RWPE2 (cell line): Measurements from ENCODE around the gene CNOT1.
A peak's percentile ranks its signal among the peaks of the same experiment; 100 is the strongest.

Experiments used
- ATAC-seq: fragments of 200-7000 bp; cut with Tn5 transposase; 3 replicates; pipeline ENCODE4 v1.9.1; 2021; ENCODE audit warnings: low read depth
- DNase-seq: peaks from one replicate; pipeline ENCODE4 v3.0.0-alpha.2; 2020; ENCODE audit warnings: low spot score
- H3K27ac ChIP-seq: fragments of 450-650 bp; 2 replicates; pipeline ENCODE4 v1.5.1; 2017; ENCODE audit warnings: mild to moderate bottlenecking; ENCODE audit not compliant: poor library complexity, severe bottlenecking
- H3K27me3 ChIP-seq: fragments of 250-450 bp; sonication (Bioruptor Pico); 2 replicates; pipeline ENCODE4 v1.5.1; 2021; ENCODE audit warnings: mild to moderate bottlenecking, moderate library complexity; ENCODE audit not compliant: insufficient read depth, poor library complexity, severe bottlenecking
- H3K36me3 ChIP-seq: fragments of 250-450 bp; sonication (Bioruptor Pico); 2 replicates; pipeline ENCODE4 v1.5.1; 2020; ENCODE audit warnings: low read depth, mild to moderate bottlenecking, moderate library complexity
- H3K4me1 ChIP-seq: fragments of 250-450 bp; sonication (Bioruptor Pico); 2 replicates; pipeline ENCODE4 v1.5.1; 2021; ENCODE audit warnings: mild to moderate bottlenecking, moderate library complexity; ENCODE audit not compliant: insufficient read depth, poor library complexity, severe bottlenecking
- H3K4me3 ChIP-seq: fragments of 250-450 bp; sonication (Bioruptor Pico); 2 replicates; pipeline ENCODE4 v1.5.1; 2021; ENCODE audit warnings: mild to moderate bottlenecking, moderate library complexity; ENCODE audit not compliant: severe bottlenecking
- H3K9me3 ChIP-seq: fragments of 250-450 bp; sonication (Bioruptor Pico); 2 replicates; pipeline ENCODE4 v1.5.1; 2021; ENCODE audit warnings: mild to moderate bottlenecking, moderate library complexity; ENCODE audit not compliant: severe bottlenecking
- TF ChIP-seq, protein P1 (sequence below): fragments of 450-650 bp; IDR thresholded peaks from one replicate; pipeline ENCODE4 v1.5.1; 2017; ENCODE audit warnings: mild to moderate bottlenecking, moderate library complexity; ENCODE audit not compliant: poor library complexity, severe bottlenecking

The CNOT1 gene

DNA sequence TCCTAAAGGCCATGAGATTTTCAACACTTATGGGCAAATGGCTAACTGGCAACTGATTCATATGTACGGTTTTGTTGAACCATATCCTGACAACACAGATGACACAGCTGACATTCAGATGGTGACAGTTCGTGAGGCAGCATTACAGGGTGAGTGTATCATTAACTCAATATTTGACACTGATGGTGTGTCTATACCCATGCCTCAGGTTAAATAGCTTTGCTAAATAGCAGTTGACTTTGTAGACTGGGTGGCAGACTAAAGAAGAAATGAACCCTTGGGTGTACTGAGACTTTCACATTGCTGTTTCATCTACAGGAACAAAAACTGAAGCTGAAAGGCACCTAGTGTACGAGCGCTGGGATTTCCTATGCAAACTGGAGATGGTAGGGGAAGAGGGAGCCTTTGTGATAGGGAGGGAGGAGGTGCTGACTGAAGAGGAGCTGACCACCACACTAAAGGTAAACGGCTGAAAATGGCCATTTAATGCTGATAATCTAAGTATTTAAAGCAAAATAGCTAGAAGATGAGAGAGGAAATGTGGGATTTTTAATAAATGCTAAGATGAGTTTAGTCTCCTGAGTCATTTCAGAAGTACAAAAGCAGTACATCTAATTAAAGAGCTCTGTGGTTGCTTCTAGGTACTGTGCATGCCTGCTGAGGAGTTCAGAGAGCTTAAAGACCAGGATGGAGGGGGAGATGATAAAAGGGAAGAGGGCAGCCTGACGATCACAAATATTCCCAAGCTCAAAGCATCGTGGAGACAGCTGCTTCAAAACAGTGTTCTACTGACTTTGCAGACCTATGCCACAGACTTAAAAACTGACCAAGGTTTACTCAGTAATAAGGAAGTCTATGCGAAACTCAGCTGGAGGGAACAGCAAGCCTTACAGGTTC, 111.3 kb downstream of the CNOT1 start:
- TF ChIP-seq, protein P1, sequence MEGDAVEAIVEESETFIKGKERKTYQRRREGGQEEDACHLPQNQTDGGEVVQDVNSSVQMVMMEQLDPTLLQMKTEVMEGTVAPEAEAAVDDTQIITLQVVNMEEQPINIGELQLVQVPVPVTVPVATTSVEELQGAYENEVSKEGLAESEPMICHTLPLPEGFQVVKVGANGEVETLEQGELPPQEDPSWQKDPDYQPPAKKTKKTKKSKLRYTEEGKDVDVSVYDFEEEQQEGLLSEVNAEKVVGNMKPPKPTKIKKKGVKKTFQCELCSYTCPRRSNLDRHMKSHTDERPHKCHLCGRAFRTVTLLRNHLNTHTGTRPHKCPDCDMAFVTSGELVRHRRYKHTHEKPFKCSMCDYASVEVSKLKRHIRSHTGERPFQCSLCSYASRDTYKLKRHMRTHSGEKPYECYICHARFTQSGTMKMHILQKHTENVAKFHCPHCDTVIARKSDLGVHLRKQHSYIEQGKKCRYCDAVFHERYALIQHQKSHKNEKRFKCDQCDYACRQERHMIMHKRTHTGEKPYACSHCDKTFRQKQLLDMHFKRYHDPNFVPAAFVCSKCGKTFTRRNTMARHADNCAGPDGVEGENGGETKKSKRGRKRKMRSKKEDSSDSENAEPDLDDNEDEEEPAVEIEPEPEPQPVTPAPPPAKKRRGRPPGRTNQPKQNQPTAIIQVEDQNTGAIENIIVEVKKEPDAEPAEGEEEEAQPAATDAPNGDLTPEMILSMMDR = no peak
- no peak for DNase-seq
- Histone ChIP-seq H3K4me3 (no peak overlapping the region), H3K36me3 (peaks cover 71% of the 10 kb centered on the region), H3K27ac (no peak overlapping the region), H3K4me1 (peaks cover 9% of the 10 kb centered on the region), H3K27me3 (no peaks in the 10 kb centered on the region), H3K9me3 (no peaks in the 10 kb centered on the region)
- no peak for ATAC-seq

DNA sequence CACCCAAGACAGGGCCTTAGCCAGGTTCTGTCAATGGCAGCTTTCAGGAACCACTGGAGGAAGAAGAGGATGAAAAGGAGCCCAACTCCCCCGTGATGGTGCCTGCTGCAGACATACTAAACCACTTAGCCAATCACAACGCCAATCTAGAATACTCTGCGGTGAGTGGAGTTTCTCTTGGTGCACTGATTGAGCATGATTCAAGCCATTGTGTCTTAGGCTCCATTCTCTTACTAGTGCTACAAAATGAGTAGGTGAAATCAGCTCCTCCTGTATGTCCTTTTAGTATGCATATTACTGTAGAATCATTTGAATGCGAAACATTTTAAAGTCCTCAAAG, 112.9 kb downstream of the CNOT1 start:
- H3K4me1 ChIP-seq = peaks cover 9% of the 10 kb centered on the region
- DNase-seq = no peak
- no peak overlapping the region for H3K27ac ChIP-seq
- no peak for ATAC-seq
- H3K36me3 ChIP-seq = peaks cover 55% of the 10 kb centered on the region
- no peaks in the 10 kb centered on the region for H3K9me3 ChIP-seq
- TF ChIP-seq, protein P1 = no peak
- H3K27me3 ChIP-seq = no peaks in the 10 kb centered on the region
- H3K4me3 ChIP-seq = no peak overlapping the region

DNA sequence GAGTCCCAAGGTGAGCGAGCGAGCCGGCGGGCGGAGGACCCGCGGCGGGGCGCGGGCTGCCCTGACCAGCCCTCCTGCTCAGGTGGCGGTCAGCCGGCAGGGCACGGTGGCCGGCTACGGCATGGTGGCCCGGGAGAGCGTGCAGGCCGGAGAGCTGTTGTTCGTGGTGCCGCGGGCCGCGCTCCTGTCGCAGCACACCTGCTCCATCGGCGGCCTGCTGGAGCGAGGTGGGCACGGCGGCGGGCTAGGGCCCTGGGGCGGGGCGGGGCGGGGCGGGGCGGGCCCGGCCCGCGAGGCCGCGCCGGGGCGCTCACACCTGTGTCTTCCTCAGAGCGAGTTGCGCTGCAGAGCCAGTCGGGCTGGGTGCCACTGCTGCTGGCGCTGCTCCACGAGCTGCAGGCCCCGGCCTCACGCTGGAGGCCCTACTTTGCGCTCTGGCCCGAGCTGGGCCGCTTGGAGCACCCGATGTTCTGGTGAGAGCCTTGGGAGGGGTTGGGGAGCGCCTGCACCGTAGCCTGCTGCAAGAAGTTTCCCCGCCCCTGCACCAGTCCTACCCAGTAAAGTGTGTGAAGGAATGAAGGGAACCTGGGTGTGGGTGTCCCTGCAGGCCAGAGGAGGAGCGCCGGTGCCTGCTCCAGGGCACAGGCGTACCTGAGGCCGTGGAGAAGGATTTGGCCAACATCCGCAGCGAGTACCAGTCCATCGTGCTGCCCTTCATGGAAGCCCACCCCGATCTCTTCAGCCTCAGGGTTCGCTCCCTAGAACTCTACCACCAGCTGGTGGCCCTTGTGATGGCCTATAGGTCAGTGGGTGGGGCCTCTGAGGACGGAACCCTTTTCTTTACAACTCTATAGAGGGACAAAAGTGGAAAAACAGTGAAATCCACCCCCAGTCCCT, 113.5 kb downstream of the CNOT1 start:
- peak; percentile 64 for ATAC-seq
- no peaks in the 10 kb centered on the region for H3K27me3 ChIP-seq
- H3K9me3 ChIP-seq = no peaks in the 10 kb centered on the region
- H3K4me1 ChIP-seq = peaks cover 9% of the 10 kb centered on the region
- peaks cover 48% of the 10 kb centered on the region for H3K36me3 ChIP-seq
- H3K27ac ChIP-seq = peak overlapping the region; percentile 63
- peak overlapping the region; percentile 54 for H3K4me3 ChIP-seq
- TF ChIP-seq, protein P1 = no peak
- no peak for DNase-seq

DNA sequence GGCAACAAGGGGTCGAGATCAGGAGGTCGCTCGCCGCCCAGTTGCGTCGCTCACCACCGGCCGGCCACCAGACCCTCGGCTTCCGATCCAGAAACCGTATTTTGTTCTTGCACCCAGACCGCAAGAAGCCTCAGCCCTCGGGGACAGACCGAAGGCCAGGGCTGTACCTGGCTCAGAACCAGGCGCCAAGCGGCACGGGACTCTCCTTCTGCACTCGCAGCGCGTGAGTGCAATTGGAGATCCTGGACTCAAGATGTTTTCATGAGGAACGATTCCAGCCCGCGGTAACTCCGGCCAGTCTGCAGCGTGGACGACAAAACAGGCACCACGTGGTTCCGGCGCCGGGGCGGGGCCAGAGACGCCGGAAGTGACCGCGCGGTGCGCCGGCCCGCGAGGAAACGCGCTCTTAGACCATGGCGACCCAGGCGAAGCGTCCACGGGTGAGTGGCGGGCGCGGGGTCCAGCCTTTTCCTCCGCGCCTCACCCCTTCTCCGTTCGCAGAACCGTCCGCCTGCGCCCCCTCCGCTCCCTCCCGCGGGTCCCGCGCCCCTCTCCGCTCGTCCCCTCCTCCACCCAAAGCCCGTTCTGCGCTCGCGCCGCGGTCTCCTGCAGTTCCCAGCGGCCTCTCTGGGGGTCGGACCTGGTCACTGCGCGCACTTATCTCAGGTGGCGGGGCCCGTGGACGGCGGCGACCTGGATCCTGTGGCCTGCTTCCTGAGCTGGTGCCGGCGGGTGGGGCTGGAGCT, 114.3 kb downstream of the CNOT1 start, which contains the start of gene SETD6:
Gene SETD6 (plus strand): TSS at position 393 of the 746 bp plus-strand sequence. CDS start 21 bp downstream, at position 414.
- ATAC-seq (peak; percentile 82), DNase-seq (peak; percentile 84)
- Histone ChIP-seq H3K4me1 (peaks cover 9% of the 10 kb centered on the region), H3K36me3 (peaks cover 40% of the 10 kb centered on the region), H3K9me3 (no peaks in the 10 kb centered on the region), H3K27ac (peak within 1 kb of the TSS; percentile 63), H3K27me3 (no peaks in the 10 kb centered on the region), H3K4me3 (peak within 1 kb of the TSS; percentile 54)
- TF ChIP-seq, protein P1 = peak; percentile 6
